ENCODE measurements around the gene CFAP74.

Gene CFAP74

GRCh38 chr1:1926886-1927660 is 76.5 kb downstream of the CFAP74 start:
- no peak for DNase-seq

DNA sequence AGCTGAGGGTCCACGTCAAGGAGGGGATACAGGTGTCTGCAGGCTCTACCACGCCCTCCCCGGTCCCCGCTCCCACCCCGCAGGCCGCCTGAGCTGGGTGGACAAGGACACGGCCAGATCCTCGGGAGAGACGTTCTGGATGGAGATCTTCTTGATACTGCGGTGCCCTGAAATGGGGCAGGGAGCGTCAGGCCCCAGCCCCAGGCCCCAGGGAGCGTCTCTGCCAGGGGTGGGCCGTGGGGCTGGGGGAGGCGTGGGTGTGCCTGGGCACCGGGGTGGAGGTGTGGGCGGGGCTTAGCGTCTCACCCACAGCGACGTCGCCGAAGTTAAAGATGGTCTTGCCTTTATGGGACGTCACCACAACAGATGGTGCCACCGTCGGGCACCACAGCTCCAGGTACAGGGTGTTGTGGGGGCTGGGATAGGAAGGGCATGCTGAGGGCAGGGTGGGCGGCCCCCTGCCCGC is 77.2 kb downstream of the CFAP74 start:
- DNase-seq, result no peak

DNA sequence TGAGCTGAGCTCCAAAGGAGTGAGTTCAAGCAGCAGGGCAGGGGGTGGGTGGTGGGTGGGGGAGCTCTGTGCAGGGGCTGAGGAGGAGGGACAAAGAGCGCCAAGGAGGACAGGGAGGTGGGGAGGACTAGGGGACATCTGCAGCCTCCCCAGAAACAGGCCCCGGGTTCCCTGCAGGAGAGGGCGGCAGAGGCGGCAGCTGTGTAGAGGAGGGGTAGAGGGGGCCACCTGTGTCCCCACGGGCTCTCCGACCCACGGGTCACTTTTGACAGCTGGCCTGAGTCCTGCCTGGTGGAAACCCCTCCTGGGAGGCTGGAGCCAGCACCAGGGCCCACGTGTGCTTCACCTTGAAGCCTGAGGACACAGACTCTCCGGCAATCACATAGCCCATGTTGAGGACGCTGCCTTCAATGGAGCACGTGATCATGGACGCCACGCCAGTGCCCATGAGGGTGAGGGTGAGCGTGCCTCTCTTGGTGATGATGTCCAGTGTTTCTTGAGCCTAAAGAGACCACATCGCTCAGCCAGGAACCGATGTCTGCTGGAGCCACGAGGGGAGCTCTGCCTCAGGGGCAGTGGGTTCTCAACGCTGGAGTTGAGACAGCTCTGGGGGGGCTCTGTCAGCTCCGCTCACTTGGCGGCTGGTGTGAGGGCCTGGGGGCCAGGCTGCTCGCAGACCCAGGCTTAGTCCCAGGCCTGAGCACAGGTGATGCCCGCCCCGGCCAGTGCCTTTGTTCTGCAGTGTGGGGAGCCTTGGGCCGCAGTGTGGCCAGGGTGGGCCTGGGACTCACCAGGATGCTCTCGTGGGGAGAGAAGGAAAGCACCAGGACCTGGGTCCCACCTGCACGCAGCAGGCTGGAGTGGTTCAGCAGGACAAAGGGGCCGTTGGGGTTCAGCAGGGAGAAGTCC is 77.9 kb downstream of the CFAP74 start:
- no peak for DNase-seq

DNA sequence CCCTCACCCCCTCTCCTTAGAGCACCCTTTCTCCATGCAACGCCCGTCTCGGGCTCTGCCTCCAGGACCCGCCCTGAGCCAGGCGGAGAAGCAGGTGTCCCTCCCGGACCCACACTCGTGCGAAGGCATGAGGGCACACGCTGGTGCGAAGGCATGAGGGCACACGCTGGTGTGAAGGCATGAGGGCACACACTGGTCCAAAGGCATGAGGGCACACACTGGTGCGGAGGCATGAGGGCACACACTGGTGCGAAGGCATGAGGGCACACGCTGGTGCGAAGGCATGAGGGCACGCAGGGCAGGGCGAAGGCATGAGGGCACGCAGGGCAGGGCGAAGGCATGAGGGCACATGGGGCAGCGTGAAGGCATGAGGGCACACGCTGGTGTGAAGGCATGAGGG is 78.7 kb downstream of the CFAP74 start:
- DNase-seq, result no peak

- no peak for DNase-seq
These were observed 79.2 kb downstream of the CFAP74 start for GRCh38 chr1:1924386-1924785.

- no peak for DNase-seq
These were observed 80.4 kb downstream of the CFAP74 start for GRCh38 chr1:1922956-1923833.

- DNase-seq, result no peak
These were observed 81.0 kb downstream of the CFAP74 start for GRCh38 chr1:1922702-1922955.

DNA sequence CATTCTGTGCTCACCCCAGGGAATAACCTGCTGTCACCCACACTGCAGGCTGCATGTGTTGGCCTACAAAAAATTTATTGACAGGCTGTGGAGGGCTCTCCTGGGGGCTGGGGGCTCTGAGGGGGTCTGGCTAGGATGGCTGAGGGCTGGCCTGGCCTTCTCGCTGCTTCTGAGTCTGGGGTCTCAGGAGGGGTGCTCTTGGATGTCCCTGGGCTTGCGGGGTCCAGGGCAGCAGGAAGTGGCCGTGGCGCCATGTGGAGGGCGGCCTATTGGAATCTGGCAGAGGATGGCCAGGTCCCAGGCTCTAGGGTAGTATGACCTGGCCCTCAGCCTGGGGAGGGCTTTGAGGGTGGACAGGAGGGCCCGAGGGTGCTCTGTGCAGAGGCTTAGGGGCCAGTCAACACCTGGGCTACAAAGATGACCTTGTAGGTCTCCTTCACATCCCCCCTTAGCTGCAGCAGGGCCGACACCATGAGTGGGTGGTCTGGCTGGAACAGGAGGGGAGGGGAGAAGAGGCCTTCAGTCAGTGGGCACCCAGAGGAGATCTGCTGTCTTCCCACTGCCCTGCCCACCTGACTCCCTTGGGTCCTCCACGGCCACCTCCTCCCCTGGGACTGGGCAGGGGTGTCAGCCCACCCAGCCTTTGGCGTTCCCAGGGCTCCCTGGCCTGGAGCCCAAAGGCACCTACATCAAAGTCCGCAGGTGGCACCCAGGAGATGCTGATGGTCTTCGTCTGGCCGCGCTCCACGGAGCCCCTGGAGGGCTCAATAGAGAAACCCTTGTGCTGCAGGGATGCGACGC is 81.5 kb downstream of the CFAP74 start:
- no peak for DNase-seq

DNA sequence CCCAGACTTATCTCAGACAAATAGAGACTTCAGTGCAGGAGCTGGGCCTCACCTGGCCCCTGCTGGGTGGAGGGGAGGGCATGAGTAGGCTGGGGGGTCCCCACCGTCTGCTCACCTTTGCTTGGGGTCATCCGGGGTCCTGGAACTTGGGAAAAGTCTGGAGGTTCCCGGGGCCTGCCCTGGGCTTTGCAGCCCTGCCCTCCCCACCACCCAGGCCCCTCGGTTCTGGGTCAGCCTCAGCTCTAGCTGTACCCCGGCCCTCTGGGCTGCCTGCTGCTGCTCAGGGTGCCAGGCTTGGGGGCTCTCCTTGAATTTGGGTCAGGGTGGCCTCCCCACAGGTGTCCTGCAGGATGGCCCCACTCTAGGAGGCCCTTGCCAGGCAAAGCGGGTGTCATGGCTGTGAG is 82.1 kb downstream of the CFAP74 start:
- DNase-seq, result no peak

DNA sequence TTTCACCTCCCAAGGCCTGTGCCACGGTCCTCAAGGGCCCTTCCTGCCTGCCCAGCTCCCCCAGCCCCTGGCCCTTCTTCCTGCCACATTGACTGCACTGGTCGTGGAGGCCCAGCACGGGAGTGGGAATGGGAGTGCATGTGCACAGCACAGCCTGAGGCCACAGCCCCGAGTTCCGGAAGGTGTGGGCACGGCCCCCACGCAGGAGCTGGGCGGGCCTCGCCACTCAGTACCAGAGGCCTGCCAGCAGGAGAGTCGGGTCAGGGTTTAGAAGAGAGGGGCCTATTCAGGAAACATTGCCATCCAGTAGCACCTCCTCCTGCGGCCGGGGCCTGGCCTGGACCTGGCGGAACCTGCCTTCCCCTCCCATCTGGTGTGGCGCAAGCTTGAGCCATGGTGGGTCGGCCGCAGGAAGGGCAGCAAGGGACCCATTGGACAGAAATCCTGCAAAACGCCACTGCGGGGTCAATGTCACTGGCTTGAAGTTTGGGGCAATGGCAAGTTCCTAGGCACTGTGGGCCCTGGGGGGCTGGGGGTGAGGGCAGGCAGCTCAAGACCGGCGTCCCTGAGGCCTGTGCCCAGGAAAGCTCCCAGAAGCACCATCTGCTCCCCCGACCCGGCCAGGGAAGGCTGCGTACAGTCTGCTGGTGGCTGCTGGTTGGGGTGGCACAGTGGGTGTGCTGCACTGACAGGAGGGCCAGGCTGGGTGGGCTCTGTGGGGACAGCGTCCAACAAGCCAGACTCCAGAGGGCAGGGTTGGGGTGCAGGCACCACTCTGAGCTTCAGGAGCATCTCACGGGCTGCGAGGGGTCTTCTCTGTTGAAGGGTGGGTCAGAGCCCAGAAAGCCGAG is 82.8 kb downstream of the CFAP74 start:
- DNase-seq, result no peak

DNA sequence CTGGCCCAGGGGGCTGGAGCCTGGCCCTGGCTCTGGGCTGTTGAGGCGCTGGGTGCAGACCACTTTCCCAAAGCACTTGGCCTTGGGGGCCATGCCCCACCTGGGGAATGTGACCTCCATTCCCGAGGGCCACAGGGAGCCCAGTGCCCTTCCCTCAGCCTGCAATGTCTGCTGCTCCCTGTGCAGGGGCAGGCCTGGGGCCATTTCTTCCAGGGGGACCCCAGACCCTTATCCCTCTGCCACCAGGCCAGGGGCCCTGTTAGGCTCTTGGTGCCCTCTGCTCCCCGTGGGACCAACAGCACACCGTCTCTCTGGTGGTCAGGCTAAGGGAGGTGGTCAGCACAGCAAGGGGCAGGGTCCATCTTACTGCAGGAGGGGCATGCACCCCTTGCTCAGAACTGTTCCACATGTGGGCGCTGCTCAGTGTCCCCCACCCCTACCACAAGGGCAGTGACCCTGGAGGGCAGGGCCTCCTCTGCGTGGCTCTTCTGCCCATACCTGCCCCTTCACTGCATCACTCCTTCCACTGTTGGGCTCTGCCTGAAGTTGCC is 83.5 kb downstream of the CFAP74 start:
- DNase-seq, result no peak

GRCh38 chr1:1919304-1920056 is 84.1 kb downstream of the CFAP74 start:
- peak; percentile 98 to 99 (median 98) for DNase-seq

DNA sequence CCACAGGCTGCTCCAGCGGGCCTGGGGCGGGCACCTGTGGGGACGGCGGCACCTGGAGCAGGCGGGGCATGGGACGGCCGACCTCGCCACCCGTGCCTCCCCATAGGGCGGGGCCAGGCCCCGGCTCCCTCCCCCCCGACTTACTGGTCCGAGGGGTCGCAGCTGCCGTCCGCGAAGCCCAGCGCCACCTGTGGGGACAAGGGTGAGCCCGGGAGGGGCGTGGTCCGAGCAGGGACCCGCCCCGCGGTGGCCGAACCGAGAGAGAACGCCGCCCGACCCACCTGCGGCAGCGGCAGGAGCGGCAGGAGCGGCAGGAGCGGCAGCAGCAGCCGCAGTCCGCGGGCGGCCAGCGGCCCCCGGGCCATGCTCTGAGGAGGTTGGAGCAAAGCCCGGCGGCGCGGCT is 84.7 kb downstream of the CFAP74 start, which contains the start of gene TMEM52:
Gene TMEM52, minus strand, starts transcription at position 379 of the 403 bp plus-strand sequence. Its CDS starts 14 bp downstream, at position 365.
- DNase-seq, result no peak

DNA sequence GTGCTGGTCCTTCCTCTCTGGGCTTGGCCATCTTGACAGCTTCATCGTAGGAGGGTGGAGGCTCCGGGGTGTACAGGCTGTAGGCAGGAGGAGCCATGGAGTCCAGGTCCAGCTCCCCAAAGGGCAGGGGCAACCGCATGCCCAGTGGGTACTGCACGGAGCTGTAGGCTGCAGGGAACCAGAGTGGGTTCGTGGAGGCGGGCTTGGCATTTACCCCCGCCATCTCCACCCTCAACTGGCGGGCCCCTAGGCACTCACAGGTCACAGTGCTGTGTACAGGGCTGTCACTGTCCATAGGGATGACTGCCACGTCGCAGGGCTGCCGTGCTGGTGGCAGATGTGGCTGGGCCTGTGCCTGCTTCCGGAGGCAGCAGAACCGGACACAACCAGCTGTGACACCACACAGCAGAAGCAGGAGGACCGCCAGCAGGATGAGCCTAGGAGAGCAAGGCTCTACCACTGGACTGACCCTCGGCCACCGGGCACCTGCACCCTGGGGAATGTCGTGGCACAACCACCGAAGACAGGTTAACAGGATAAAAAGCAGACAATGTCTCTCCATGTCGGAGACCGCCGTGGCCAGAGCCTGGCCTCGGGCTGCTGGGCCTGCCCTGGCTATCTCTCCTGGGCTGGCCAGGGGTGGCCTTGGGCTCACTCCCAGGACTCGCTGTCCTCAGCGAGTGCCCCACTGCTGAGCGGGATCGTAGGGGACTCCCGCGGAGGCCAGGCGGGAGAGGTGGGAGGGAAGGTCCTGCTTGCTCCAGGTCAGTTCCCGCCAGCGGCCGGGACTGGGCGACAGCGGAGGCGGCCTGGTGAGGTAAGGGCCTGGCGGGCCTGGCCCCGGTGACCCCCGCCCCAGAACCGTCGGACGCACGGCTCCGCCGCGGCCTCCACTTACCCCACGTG is 85.3 kb downstream of the CFAP74 start:
- peak in 3 of 4 experiments; percentile 14 to 50 (median 14) for DNase-seq

- DNase-seq, result no peak
These were observed 86.1 kb downstream of the CFAP74 start for GRCh38 chr1:1917304-1917976.

DNA sequence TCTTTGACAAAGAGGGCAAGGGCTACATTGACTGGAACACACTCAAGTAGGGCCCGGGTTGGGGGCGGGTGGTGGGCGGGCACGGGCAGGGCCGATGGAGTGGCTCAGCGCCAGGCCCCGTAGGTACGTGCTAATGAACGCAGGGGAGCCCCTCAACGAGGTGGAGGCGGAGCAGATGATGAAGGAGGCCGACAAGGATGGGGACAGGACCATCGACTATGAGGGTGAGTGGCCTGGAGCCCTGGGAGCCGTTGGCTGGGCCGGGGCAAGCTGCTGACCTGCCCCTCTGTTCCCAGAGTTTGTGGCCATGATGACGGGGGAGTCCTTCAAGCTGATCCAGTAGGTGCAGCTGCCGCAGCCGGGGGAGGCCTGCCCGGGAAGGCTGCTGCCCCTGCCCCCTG is 86.7 kb downstream of the CFAP74 start:
- DNase-seq, result no peak

DNA sequence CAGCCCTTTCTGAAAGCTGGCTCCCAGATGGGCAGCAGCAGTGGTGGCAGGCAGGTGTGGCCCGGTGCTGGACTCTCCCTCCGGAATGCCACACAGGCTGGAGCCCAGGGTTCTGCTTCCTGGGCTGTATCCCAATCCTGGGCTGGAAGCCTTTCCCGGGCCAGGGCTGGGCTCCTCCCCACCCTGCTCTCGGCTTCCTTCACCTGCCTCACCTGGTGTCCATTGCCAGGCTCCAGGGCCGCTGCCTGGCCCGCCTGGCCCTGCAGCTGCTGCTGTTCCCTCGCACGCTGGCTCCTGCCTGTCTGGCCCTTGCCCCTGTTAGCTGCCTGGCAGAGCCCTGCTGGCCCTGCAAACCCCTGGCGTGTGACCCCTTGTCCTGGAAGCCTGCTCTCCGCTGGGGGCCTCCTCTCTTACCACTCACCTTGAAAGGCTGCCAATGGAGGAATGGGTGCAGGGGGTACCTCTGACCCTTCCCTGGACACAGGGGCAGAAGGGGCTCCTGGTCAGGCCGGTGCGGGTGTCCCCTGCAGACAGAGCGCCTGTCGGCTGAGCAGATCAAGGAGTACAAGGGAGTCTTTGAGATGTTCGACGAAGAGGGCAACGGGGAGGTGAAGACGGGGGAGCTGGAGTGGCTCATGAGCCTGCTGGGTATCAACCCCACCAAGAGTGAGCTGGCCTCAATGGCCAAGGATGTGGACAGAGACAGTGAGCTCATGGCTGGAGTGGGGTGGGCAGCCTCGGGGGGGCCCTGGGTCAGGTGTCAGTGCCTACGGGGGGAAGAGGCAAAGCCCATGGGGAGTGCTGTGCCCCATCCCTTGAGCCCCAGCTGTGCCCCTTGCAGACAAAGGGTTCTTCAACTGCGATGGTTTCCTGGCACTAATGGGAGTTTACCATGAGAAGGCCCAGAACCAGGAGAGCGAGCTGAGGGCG is 87.4 kb downstream of the CFAP74 start:
- no peak for DNase-seq

All from suppressor macrophage (primary cell).